ENCODE results near the gene POLR3K.

GRCh38 chr16:56231-56927, 3.0 kb upstream of the POLR3K start:
- no peak for TF ChIP-seq POLR2A (IDR thresholded peaks at IDR 0.05; ENCODE audit: low read depth, low read length)
- TF ChIP-seq POLR2AphosphoS5 (IDR thresholded peaks at IDR 0.05; ENCODE audit: low read depth, low read length): no peak
- TF ChIP-seq TAF1 (IDR thresholded peaks at IDR 0.05; ENCODE audit: borderline replicate concordance, low read depth, low read length): no peak

All from GM12892 (cell line).